HEK293 (cell line): ENCODE data around the gene MAGEB17.

Experiments
- CTCF ChIA-PET: fragments of 350-600 bp; formaldehyde crosslinking; extraction: SDS; loops from one replicate; lab custom pipeline; 2021; ENCODE audit warnings: antibody characterized with exemption; lab: Yijun Ruan, JAX
- POLR2A ChIA-PET: fragments of 300-600 bp; formaldehyde crosslinking; extraction: SDS; loops from one replicate; lab custom pipeline; 2020; ENCODE audit warnings: antibody characterized with exemption, inconsistent platforms; lab: Yijun Ruan, JAX
- H3K27ac ChIP-seq: fragments of 200-500 bp; sonication (Bioruptor generic); 2 replicates; pipeline ENCODE4 v1.5.1; 2014; ENCODE audit warnings: low read depth, low read length, control low read depth, inconsistent platforms; ENCODE audit errors: extremely low read depth
- H3K36me3 ChIP-seq, 2 experiments: fragments of 200-500 bp in 1 of 2; sonication (Bioruptor generic) in 1 of 2; 1 replicate in 1 of 2; 2 replicates in 1 of 2; pipeline ENCODE4 v1.5.1; 2014 to 2017; ENCODE audit warnings: inconsistent platforms in 2 of 2, low read length in 2 of 2; ENCODE audit not compliant: control insufficient read depth in 2 of 2, insufficient read depth in 1 of 2
- H3K4me1 ChIP-seq: fragments of 200-500 bp; sonication (Bioruptor generic); 2 replicates; pipeline ENCODE4 v1.5.1; 2014; ENCODE audit warnings: mild to moderate bottlenecking, low read length, inconsistent platforms; ENCODE audit not compliant: control insufficient read depth, insufficient read depth
- H3K4me3 ChIP-seq: 2 replicates; pipeline ENCODE4 v1.5.1; 2011; ENCODE audit warnings: low read depth, mild to moderate bottlenecking, control low read depth, low read length, moderate library complexity
- H3K9me3 ChIP-seq: fragments of 200-500 bp; sonication (Bioruptor generic); 2 replicates; pipeline ENCODE4 v1.5.1; 2014; ENCODE audit warnings: low read depth, low read length, inconsistent platforms; ENCODE audit not compliant: control insufficient read depth, insufficient read depth
- BCL11B ChIP-seq: fragments of 450-650 bp; formaldehyde crosslinking; IDR thresholded peaks from 2 replicates; pipeline ENCODE4 v1.5.1; 2016; ENCODE audit warnings: low read depth, missing biosample characterization, missing genetic modification characterization
- GLI4 ChIP-seq: fragments of 450-650 bp; formaldehyde crosslinking; IDR thresholded peaks from 2 replicates; pipeline ENCODE4 v1.5.1; 2016; ENCODE audit warnings: missing biosample characterization, missing genetic modification characterization
- HIC1 ChIP-seq: fragments of 450-650 bp; formaldehyde crosslinking; IDR thresholded peaks from 2 replicates; pipeline ENCODE4 v1.5.1; 2016; ENCODE audit warnings: missing biosample characterization, missing genetic modification characterization
- IKZF3 ChIP-seq: fragments of 450-650 bp; IDR thresholded peaks from 2 replicates; pipeline ENCODE4 v1.5.0; 2018; ENCODE audit warnings: missing biosample characterization, mild to moderate bottlenecking, missing genetic modification characterization, moderate library complexity
- KLF8 ChIP-seq: fragments of 450-650 bp; formaldehyde crosslinking; IDR thresholded peaks from 2 replicates; pipeline ENCODE4 v1.5.1; 2016; ENCODE audit warnings: missing biosample characterization, missing genetic modification characterization
- PRDM6 ChIP-seq: fragments of 450-650 bp; formaldehyde crosslinking; IDR thresholded peaks from 2 replicates; pipeline ENCODE4 v1.5.1; 2017; ENCODE audit warnings: missing biosample characterization, missing genetic modification characterization
- SCRT2 ChIP-seq: fragments of 450-650 bp; formaldehyde crosslinking; IDR thresholded peaks from 2 replicates; pipeline ENCODE4 v1.5.1; 2016; ENCODE audit warnings: missing biosample characterization, missing genetic modification characterization
- SETDB1 ChIP-seq: IDR thresholded peaks from one replicate; pipeline ENCODE4 v1.6.1; 2017; ENCODE audit warnings: mild to moderate bottlenecking, low read length, moderate library complexity, mixed read lengths; ENCODE audit not compliant: insufficient read length
- YY2 ChIP-seq: fragments of 450-650 bp; formaldehyde crosslinking; IDR thresholded peaks from 2 replicates; pipeline ENCODE4 v1.5.1; 2016; ENCODE audit warnings: missing biosample characterization, missing genetic modification characterization
- ZBTB11 ChIP-seq: fragments of 450-650 bp; formaldehyde crosslinking; conservative IDR thresholded peaks from 2 replicates; pipeline ENCODE4 v1.5.1; 2016; ENCODE audit warnings: low read depth, missing biosample characterization, missing genetic modification characterization
- ZFP3 ChIP-seq: fragments of 450-650 bp; formaldehyde crosslinking; IDR thresholded peaks from 2 replicates; pipeline ENCODE4 v1.5.1; 2016; ENCODE audit warnings: low read depth, missing biosample characterization, missing genetic modification characterization
- ZFP41 ChIP-seq: fragments of 450-650 bp; formaldehyde crosslinking; IDR thresholded peaks from 2 replicates; pipeline ENCODE4 v1.5.1; 2016; ENCODE audit warnings: missing biosample characterization, missing genetic modification characterization, borderline replicate concordance
- ZNF114 ChIP-seq: fragments of 450-650 bp; formaldehyde crosslinking; IDR thresholded peaks from 2 replicates; pipeline ENCODE4 v1.5.0; 2017; ENCODE audit warnings: missing biosample characterization, missing genetic modification characterization
- ZNF155 ChIP-seq: fragments of 450-650 bp; formaldehyde crosslinking; IDR thresholded peaks from 2 replicates; pipeline ENCODE4 v1.5.1; 2016; ENCODE audit warnings: missing biosample characterization, missing genetic modification characterization
- ZNF16 ChIP-seq: fragments of 450-650 bp; formaldehyde crosslinking; IDR thresholded peaks from 2 replicates; pipeline ENCODE4 v1.5.1; 2016; ENCODE audit warnings: low read depth, missing biosample characterization, missing genetic modification characterization
- ZNF169 ChIP-seq: fragments of 450-650 bp; formaldehyde crosslinking; IDR thresholded peaks from 2 replicates; pipeline ENCODE4 v1.5.1; 2016; ENCODE audit warnings: missing biosample characterization, missing genetic modification characterization
- ZNF311 ChIP-seq: fragments of 450-650 bp; formaldehyde crosslinking; IDR thresholded peaks from 2 replicates; pipeline ENCODE4 v1.5.1; 2017; ENCODE audit warnings: missing biosample characterization, missing genetic modification characterization, borderline replicate concordance
- ZNF324 ChIP-seq: fragments of 450-650 bp; formaldehyde crosslinking; IDR thresholded peaks from 2 replicates; pipeline ENCODE4 v1.5.1; 2016; ENCODE audit warnings: missing biosample characterization, missing genetic modification characterization
- ZNF350 ChIP-seq: fragments of 450-650 bp; formaldehyde crosslinking; IDR thresholded peaks from 2 replicates; pipeline ENCODE4 v1.5.0; 2017; ENCODE audit warnings: missing biosample characterization, mild to moderate bottlenecking, missing genetic modification characterization
- ZNF621 ChIP-seq: fragments of 450-650 bp; formaldehyde crosslinking; IDR thresholded peaks from 2 replicates; pipeline ENCODE4 v1.5.1; 2017; ENCODE audit warnings: missing biosample characterization, missing genetic modification characterization
- ZNF624 ChIP-seq: fragments of 450-650 bp; formaldehyde crosslinking; IDR thresholded peaks from 2 replicates; pipeline ENCODE4 v1.5.1; 2017; ENCODE audit warnings: missing biosample characterization, missing genetic modification characterization
- ZNF837 ChIP-seq: fragments of 450-650 bp; formaldehyde crosslinking; IDR thresholded peaks from 2 replicates; pipeline ENCODE4 v1.5.1; 2016; ENCODE audit warnings: missing biosample characterization, missing genetic modification characterization
- TF ChIP-seq, protein P1 (sequence below): fragments of 450-650 bp; formaldehyde crosslinking; IDR thresholded peaks from 2 replicates; pipeline ENCODE4 v1.5.1; 2017; ENCODE audit warnings: missing biosample characterization, missing genetic modification characterization
- TF ChIP-seq, protein P2 (sequence below): fragments of 450-650 bp; formaldehyde crosslinking; IDR thresholded peaks from 2 replicates; pipeline ENCODE4 v1.5.1; 2017; ENCODE audit warnings: missing biosample characterization, missing genetic modification characterization

The MAGEB17 gene

DNA sequence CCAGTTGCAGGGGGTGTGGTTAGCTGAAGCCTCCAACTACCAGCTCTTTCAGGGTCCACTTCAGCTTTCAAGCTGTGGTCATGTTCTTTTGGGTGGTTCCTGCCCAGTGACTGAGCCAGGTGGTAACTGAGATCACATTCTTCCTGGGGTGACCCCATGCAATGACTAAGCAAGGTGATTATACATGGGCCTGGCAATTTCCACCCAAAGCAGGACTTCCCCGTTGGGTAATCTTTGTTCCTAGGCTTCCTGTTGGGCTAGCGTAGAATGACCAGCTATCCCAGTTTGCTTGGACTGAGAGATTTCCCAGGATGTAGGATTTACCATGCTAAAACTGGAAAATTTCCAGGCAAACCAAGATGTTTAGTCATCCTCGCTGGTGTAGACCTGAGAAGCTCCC lies 18.4 kb upstream of the MAGEB17 start (continued):
- TF ChIP-seq, protein P1, sequence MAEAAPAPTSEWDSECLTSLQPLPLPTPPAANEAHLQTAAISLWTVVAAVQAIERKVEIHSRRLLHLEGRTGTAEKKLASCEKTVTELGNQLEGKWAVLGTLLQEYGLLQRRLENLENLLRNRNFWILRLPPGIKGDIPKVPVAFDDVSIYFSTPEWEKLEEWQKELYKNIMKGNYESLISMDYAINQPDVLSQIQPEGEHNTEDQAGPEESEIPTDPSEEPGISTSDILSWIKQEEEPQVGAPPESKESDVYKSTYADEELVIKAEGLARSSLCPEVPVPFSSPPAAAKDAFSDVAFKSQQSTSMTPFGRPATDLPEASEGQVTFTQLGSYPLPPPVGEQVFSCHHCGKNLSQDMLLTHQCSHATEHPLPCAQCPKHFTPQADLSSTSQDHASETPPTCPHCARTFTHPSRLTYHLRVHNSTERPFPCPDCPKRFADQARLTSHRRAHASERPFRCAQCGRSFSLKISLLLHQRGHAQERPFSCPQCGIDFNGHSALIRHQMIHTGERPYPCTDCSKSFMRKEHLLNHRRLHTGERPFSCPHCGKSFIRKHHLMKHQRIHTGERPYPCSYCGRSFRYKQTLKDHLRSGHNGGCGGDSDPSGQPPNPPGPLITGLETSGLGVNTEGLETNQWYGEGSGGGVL (tag by site-specific recombination), result no peak
- no peak for TF ChIP-seq ZNF169
- no peak for TF ChIP-seq ZBTB11 (tag by site-specific recombination)

DNA sequence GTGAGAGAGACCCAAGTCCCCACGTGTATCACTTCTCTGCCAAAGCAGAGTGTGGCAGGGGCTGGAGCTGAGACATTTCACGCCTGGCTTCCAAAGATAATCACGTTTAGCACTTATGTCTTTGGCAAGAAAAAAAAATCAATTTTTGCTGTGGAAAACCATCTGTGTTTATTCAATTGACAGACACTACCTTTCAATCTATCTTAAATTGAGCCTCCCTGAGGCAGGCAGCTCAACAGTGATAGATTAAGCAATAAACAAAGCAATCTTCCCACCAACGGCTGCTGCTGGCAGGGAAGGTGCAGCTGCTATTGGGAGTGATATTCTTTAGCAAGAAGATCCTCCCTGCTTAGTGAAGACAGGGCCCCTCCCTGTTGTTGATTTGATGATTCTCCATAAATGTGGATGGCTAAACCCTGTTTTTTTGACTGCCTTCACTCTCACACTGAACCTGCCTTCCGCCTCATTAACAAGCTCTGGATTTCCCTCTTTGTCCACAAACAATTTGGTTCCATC lies 11.6 kb upstream of the MAGEB17 start:
- Histone ChIP-seq H3K36me3 (no peaks in the 10 kb centered on the region), H3K4me3 (no peak overlapping the region), H3K4me1 (no peaks in the 10 kb centered on the region), H3K9me3 (no peaks in the 10 kb centered on the region), H3K27ac (no peak overlapping the region)
- TF ChIP-seq ZNF350 (tag by site-specific recombination), result no peak
- TF ChIP-seq ZNF114 (tag by site-specific recombination), result no peak
- no peak for TF ChIP-seq ZFP3 (tag by site-specific recombination)
- no peak for TF ChIP-seq ZNF621 (tag by site-specific recombination)
- TF ChIP-seq ZNF837 (tag by site-specific recombination), result no peak
- no peak for TF ChIP-seq ZNF16
- no peak for TF ChIP-seq YY2 (tag by site-specific recombination)
- TF ChIP-seq ZNF155 (tag by site-specific recombination), result no peak
- TF ChIP-seq ZNF311, result no peak
- no peak for TF ChIP-seq BCL11B (tag by site-specific recombination)
- POLR2A ChIA-PET, result no interaction called here
- CTCF ChIA-PET, result interaction anchor here (0.5 to 1.5 kb wide), 4 partner anchors 58 to 1176 kb away, joined by 3 to 5 read pairs (median 4); no protein-coding TSS in a partner anchor

- no peaks in the 10 kb centered on the region for H3K9me3 ChIP-seq
- no peak overlapping the region for H3K4me3 ChIP-seq
- no peaks in the 10 kb centered on the region for H3K4me1 ChIP-seq
- H3K36me3 ChIP-seq, result no peaks in the 10 kb centered on the region
- CTCF ChIA-PET, result interaction anchor here (1.1 kb wide), 1 partner anchor 59 kb away, joined by 4 read pairs; no protein-coding TSS in a partner anchor
- no peak overlapping the region for H3K27ac ChIP-seq
- POLR2A ChIA-PET, result no interaction called here
- TF ChIP-seq, protein P2, sequence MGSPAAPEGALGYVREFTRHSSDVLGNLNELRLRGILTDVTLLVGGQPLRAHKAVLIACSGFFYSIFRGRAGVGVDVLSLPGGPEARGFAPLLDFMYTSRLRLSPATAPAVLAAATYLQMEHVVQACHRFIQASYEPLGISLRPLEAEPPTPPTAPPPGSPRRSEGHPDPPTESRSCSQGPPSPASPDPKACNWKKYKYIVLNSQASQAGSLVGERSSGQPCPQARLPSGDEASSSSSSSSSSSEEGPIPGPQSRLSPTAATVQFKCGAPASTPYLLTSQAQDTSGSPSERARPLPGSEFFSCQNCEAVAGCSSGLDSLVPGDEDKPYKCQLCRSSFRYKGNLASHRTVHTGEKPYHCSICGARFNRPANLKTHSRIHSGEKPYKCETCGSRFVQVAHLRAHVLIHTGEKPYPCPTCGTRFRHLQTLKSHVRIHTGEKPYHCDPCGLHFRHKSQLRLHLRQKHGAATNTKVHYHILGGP (tag by site-specific recombination), result no peak
- TF ChIP-seq KLF8 (no peak), HIC1 (tag by site-specific recombination) (no peak), SCRT2 (tag by site-specific recombination) (no peak), SETDB1 (no peak), ZNF624 (tag by site-specific recombination) (no peak), ZNF324 (tag by site-specific recombination) (no peak), PRDM6 (tag by site-specific recombination) (no peak), ZFP41 (tag by site-specific recombination) (no peak), IKZF3 (tag by site-specific recombination) (no peak), GLI4 (tag by site-specific recombination) (no peak)
Observed at GRCh38 chrX:16156692-16157331, 10.5 kb upstream of the MAGEB17 start.
